Activated CD4-positive, alpha-beta T cell treated with anti-CD3 and anti-CD28 coated beads for 1 hour (primary cell): ENCODE data around the gene CA9.

Experiments used
- DNase-seq: peaks from one replicate; pipeline ENCODE4 v3.0.0-alpha.2; 2020

Gene CA9

GRCh38 chr9:35719546-35719945 lies 45.8 kb downstream of the CA9 start:
- DNase-seq: no peak

- no peak for DNase-seq
Observed at GRCh38 chr9:35723426-35723825, 49.7 kb downstream of the CA9 start.

- DNase-seq: no peak
Observed at GRCh38 chr9:35723908-35724307, 50.2 kb downstream of the CA9 start.

GRCh38 chr9:35725362-35725761 lies 51.6 kb downstream of the CA9 start:
- no peak for DNase-seq

- DNase-seq: no peak
Observed at GRCh38 chr9:35726931-35727330, 53.2 kb downstream of the CA9 start.

- DNase-seq: no peak
Observed at GRCh38 chr9:35727676-35728040, 53.9 kb downstream of the CA9 start.

- no peak for DNase-seq
Observed at GRCh38 chr9:35728041-35728971, 54.6 kb downstream of the CA9 start.

- no peak for DNase-seq
Observed at GRCh38 chr9:35729101-35729500, 55.4 kb downstream of the CA9 start.

- no peak for DNase-seq
Observed at GRCh38 chr9:35729700-35730485, 56.2 kb downstream of the CA9 start.

- DNase-seq: no peak
Observed at GRCh38 chr9:35730486-35730854, 56.7 kb downstream of the CA9 start.
